ENCODE data around the gene ARAP1. TPM values are rescaled to one million over a fixed set of nuclear protein-coding genes. Genes with fewer than 3 reads are reported as not detected.

ARAP1 gene
- total RNA-seq, 1 experiment from 2014 or later, result 86.2 TPM

DNA sequence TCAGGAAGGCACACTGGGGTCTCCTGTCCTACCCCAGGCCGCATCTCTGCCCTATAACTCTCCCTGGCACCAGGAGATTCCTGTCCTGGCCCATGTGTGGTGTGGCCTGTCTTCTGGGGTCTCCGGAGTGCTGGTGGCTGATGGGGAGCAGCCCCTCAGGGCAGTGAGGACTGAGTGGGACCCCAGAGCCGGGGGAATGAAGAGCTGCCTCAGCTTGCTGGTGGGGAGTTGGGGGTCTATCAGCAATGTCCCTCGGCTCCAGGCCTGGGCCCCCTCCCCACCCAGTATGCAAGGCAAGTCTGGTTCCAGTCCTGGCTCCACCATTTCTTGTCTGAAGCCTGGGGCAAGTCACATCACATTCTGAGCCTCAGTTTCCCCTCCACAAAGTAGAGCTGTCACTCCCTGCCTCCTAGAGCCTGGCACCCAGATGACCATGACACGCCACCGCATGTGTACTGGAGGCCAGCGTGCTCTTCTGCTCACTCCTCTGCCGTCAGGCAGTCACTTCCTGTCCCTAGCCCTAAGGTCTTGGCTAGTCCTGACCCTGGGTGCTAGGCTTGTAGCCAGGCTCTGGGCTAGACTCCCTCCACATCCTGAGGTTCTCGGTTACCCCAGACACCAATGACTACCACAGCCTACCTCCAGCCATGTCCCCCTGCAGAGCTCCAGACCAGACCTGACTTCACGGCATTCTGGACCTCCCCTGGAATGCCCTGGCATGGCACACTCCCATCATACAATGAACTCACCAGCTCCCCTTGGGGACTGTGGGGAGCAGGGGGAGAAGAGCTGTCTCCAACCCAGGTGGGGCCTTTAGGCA, 12.8 kb downstream of the ARAP1 start:
- H3K27me3 ChIP-seq (ENCODE audit: low read length), result no peaks in the 10 kb centered on the region
- no TSS peak for BruUV-seq (replicated peaks)
- H3K79me2 ChIP-seq (ENCODE audit: low read length), result peaks cover 65% of the 10 kb centered on the region
- ChIA-PET CTCF (no interaction called here), POLR2A (ENCODE audit: unreplicated experiment) (no interaction called here)
- no peaks in the 10 kb centered on the region for H3F3A ChIP-seq (ENCODE audit: low read length, unreplicated experiment)
- H3K9ac ChIP-seq (ENCODE audit: low read length), result no peak overlapping the region
- 0 out of 2 replicates have a peak, but pooled peaks cover 3% of the 10 kb centered on the region for H3K36me3 ChIP-seq (ENCODE audit: low read depth, low read length)
- H3K4me1 ChIP-seq (ENCODE audit: insufficient read depth, low read length), result peaks cover 60% of the 10 kb centered on the region
- no peak overlapping the region for H3K4me3 ChIP-seq (ENCODE audit: low read length)
- no peak overlapping the region for H2AFZ ChIP-seq (ENCODE audit: low read length)
- no peak for DNase-seq
- no peaks in the 10 kb centered on the region for H3K9me3 ChIP-seq (ENCODE audit: low read length)
- no peak for ATAC-seq
- TF ChIP-seq, protein P1, sequence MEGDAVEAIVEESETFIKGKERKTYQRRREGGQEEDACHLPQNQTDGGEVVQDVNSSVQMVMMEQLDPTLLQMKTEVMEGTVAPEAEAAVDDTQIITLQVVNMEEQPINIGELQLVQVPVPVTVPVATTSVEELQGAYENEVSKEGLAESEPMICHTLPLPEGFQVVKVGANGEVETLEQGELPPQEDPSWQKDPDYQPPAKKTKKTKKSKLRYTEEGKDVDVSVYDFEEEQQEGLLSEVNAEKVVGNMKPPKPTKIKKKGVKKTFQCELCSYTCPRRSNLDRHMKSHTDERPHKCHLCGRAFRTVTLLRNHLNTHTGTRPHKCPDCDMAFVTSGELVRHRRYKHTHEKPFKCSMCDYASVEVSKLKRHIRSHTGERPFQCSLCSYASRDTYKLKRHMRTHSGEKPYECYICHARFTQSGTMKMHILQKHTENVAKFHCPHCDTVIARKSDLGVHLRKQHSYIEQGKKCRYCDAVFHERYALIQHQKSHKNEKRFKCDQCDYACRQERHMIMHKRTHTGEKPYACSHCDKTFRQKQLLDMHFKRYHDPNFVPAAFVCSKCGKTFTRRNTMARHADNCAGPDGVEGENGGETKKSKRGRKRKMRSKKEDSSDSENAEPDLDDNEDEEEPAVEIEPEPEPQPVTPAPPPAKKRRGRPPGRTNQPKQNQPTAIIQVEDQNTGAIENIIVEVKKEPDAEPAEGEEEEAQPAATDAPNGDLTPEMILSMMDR (conservative IDR thresholded peaks at IDR 0.05; ENCODE audit: low read depth, low read length), result no peak
- TF ChIP-seq EZH2 (IDR thresholded peaks at IDR 0.05; ENCODE audit: low read length, unreplicated experiment) (no peak), EZH2phosphoT487 (IDR thresholded peaks at IDR 0.05; ENCODE audit: borderline replicate concordance, low read length) (no peak)
- H3K27ac ChIP-seq (ENCODE audit: low read length), result no peak overlapping the region
- intact Hi-C loops (cut with micrococcal nuclease), result no loop called here
- H3K4me2 ChIP-seq (ENCODE audit: low read length), result no peak overlapping the region
- no peaks in the 10 kb centered on the region for H4K20me1 ChIP-seq (ENCODE audit: low read length)
- H3K9me2 ChIP-seq (replicated peaks; ENCODE audit: low read length), result no peaks in the 10 kb centered on the region

DNA sequence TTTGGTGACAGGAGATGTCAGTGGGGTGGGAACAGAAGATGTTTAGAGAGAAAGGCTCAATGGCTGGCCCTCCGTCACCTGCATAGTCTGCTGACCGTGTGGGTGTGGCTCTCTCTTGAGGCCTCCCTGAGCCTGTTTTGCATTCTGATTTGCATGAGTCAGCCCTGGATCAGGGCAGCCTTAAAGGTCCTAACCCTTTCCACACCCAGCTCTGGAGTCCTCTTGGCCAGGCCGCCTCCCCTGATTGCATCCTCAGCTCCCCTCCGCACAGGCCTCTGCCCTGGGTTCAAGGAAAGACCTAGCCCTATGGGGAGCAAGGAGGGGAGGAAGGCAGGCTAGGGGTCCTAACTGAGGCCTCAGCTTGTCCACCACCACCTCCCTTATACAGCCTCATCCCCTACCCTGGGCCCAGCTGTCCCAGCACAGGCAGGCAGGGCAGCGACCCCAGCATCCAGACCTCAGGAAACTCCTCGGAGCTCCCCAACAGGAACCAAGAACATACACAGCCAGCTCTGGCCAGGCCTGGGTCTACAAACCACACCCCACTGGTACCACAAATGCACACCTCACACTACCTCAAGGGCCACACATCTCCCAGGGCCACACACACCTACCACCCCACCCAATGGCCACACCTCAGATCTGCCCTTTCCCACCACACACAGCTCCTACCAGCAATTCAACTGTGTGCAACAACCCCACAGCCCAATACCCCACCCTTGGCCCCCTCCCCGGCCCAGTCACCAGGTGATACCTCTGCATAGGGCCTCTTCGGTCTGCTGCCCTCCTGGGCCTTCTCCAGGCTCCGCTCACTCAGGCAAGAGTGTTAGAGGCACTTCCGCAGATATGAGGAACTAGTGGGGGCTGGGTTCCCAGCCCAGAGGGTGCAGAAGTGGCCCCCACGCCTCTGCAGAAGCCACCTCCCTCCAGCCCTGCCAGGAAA, 13.7 kb downstream of the ARAP1 start:
- TF ChIP-seq EZH2phosphoT487 (IDR thresholded peaks at IDR 0.05; ENCODE audit: borderline replicate concordance, low read length), result no peak
- TF ChIP-seq EZH2 (IDR thresholded peaks at IDR 0.05; ENCODE audit: low read length, unreplicated experiment), result no peak
- Histone ChIP-seq H3K9ac (ENCODE audit: low read length) (no peak overlapping the region), H3K4me3 (ENCODE audit: low read length) (no peak overlapping the region), H3K27me3 (ENCODE audit: low read length) (no peaks in the 10 kb centered on the region), H3K79me2 (ENCODE audit: low read length) (peaks cover 65% of the 10 kb centered on the region), H2AFZ (ENCODE audit: low read length) (no peak overlapping the region), H3K9me3 (ENCODE audit: low read length) (no peaks in the 10 kb centered on the region), H3F3A (ENCODE audit: low read length, unreplicated experiment) (no peaks in the 10 kb centered on the region), H3K36me3 (ENCODE audit: low read depth, low read length) (0 out of 2 replicates have a peak, but pooled peaks cover 3% of the 10 kb centered on the region), H3K4me1 (ENCODE audit: insufficient read depth, low read length) (peaks cover 60% of the 10 kb centered on the region), H3K27ac (ENCODE audit: low read length) (peak overlapping the region; percentile 84), H3K9me2 (replicated peaks; ENCODE audit: low read length) (no peaks in the 10 kb centered on the region), H3K4me2 (ENCODE audit: low read length) (no peak overlapping the region), H4K20me1 (ENCODE audit: low read length) (no peaks in the 10 kb centered on the region)
- POLR2A ChIA-PET (ENCODE audit: unreplicated experiment), result interaction anchor here (0.5 kb wide), 1 partner anchor 71 kb away, joined by 5 read pairs; no protein-coding TSS in a partner anchor
- BruUV-seq (replicated peaks), result no TSS peak
- peak; percentile 40 for DNase-seq
- ATAC-seq, result peak; percentile 30; the same call in 1 of the 2 replicates
- CTCF ChIA-PET, result no interaction called here
- intact Hi-C loops (cut with micrococcal nuclease), result no loop called here

DNA sequence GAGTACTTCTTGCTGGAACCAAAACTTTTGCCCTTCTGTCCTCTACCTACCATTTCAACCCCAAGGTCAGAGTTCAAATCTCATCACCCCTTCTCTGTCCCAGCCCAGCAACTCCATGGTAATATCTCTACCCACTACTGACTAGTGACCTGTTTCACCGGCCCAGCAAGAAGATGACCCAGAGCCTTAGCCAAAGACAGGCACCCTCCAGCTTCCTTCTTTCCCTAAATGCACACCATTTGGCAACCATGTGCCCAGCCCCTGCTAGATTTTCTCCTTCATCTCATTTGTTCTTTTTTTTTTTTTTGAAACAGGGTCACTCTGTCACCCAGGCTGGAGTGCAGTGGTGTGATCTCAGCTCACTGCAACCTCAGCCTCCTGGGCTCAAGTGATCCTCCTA, 14.9 kb downstream of the ARAP1 start:
- Histone ChIP-seq H3K9me3 (ENCODE audit: low read length) (no peaks in the 10 kb centered on the region), H3K27me3 (ENCODE audit: low read length) (no peaks in the 10 kb centered on the region), H4K20me1 (ENCODE audit: low read length) (no peaks in the 10 kb centered on the region), H3K4me2 (ENCODE audit: low read length) (peak overlapping the region; percentile 58), H2AFZ (ENCODE audit: low read length) (no peak overlapping the region), H3F3A (ENCODE audit: low read length, unreplicated experiment) (no peaks in the 10 kb centered on the region), H3K9me2 (replicated peaks; ENCODE audit: low read length) (no peaks in the 10 kb centered on the region), H3K79me2 (ENCODE audit: low read length) (peaks cover 65% of the 10 kb centered on the region), H3K9ac (ENCODE audit: low read length) (peak overlapping the region; percentile 64; the same call in 1 of the 2 replicates), H3K4me1 (ENCODE audit: insufficient read depth, low read length) (peaks cover 59% of the 10 kb centered on the region), H3K4me3 (ENCODE audit: low read length) (no peak overlapping the region), H3K27ac (ENCODE audit: low read length) (peak overlapping the region; percentile 84), H3K36me3 (ENCODE audit: low read depth, low read length) (0 out of 2 replicates have a peak, but pooled peaks cover 3% of the 10 kb centered on the region)
- no TSS peak for BruUV-seq (replicated peaks)
- DNase-seq (no peak), ATAC-seq (no peak)
- ChIA-PET POLR2A (ENCODE audit: unreplicated experiment) (no interaction called here), CTCF (no interaction called here)
- intact Hi-C loops (cut with micrococcal nuclease), result no loop called here
- TF ChIP-seq, protein P1 (conservative IDR thresholded peaks at IDR 0.05; ENCODE audit: low read depth, low read length), result no peak
- no peak for TF ChIP-seq EZH2 (IDR thresholded peaks at IDR 0.05; ENCODE audit: low read length, unreplicated experiment)
- TF ChIP-seq EZH2phosphoT487 (IDR thresholded peaks at IDR 0.05; ENCODE audit: borderline replicate concordance, low read length), result no peak

All from PC-3 (cell line).